OCI-LY3 (cell line): Measurements from ENCODE around the gene CABP5.

Source experiments
- EZH2phosphoT487 ChIP-seq: fragments of 200-600 bp; shearing (Covaris generic); IDR thresholded peaks from 2 replicates; pipeline ENCODE4 v1.6.1; 2018; ENCODE audit warnings: antibody characterized with exemption, mixed run types, low read depth
- TF ChIP-seq, protein P1 (sequence below): fragments of 200-600, 300-600 bp; sonication (generic); IDR thresholded peaks from 2 replicates; pipeline ENCODE4 v1.5.1; 2014; ENCODE audit warnings: antibody characterized with exemption, low read length, low read depth

DNA sequence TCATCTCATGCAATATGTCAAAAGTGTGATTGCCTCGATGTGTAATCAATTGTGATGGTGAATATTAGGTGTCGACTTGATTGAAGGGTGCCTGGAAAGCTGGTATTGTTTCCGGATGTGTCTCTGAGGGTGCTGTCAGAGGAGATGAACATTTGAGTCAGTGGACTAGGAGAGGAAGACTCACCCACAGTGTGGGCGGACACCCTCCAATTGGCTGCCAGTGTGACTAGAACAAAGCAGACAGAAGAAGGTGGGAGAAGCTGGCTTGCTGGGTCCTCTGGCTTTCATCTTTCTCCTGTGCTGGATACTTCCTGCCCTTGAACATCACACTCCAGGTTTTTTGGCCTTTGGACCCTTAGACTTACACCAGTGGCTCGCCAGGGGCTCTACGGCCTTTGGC, 15.5 kb upstream of the CABP5 start:
- TF ChIP-seq, protein P1, sequence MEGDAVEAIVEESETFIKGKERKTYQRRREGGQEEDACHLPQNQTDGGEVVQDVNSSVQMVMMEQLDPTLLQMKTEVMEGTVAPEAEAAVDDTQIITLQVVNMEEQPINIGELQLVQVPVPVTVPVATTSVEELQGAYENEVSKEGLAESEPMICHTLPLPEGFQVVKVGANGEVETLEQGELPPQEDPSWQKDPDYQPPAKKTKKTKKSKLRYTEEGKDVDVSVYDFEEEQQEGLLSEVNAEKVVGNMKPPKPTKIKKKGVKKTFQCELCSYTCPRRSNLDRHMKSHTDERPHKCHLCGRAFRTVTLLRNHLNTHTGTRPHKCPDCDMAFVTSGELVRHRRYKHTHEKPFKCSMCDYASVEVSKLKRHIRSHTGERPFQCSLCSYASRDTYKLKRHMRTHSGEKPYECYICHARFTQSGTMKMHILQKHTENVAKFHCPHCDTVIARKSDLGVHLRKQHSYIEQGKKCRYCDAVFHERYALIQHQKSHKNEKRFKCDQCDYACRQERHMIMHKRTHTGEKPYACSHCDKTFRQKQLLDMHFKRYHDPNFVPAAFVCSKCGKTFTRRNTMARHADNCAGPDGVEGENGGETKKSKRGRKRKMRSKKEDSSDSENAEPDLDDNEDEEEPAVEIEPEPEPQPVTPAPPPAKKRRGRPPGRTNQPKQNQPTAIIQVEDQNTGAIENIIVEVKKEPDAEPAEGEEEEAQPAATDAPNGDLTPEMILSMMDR, result no peak
- TF ChIP-seq EZH2phosphoT487, result no peak
